ENCODE measurements around the gene NNT. TPM values are rescaled to one million over a fixed set of nuclear protein-coding genes. Genes with fewer than 3 reads are reported as not detected.
"Not testable (repeated sequence)": the region's sequence is repeated elsewhere in the genome, so short reads cannot be mapped to it uniquely, and the experiment has no call there.

Gene NNT
- total and polyA plus RNA-seq, 10 donors: 9.7 to 70.9 (median 52.9) TPM

DNA sequence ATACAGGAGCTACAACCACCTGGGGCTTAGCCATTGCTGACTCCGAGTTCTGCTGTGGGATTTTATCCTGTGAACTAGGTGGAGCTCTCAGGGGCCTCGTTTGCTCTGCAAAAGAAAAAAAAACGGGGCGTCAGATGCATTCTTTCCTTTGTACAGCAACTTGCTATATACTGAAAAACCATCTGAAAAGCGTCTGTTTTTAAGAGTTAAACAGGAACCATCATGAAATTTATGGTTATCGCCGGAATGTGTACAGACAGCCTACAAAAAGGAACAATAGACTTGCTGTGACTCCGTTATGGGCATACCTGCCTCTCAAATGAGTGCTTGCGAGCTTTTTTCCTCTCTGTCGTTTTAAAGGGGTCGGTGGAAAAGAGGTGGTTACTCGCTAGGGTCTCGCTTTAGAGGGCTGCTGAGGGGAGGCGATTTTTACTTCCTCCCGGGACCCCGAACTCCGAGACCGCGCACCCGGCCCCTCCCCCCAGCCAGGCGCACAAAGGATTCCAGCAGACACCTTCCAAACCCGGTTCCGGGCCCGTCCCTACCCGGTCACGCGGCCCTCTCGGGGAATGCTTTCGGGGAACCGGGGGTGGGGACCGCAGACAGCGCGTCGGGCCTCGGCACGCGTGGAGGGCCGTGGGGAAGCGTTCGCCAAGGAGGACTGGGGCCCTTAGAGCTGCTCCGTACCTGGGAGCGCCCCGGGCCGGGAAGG, 46.9 kb upstream of the NNT start:
- no peak for TF ChIP-seq POLR2A (IDR thresholded peaks at IDR 0.05)
- peak in 2 of 3 donors; percentile 30 to 68 for TF ChIP-seq POLR2AphosphoS5 (IDR thresholded peaks at IDR 0.05)
- no peaks in the 10 kb centered on the region for H3K9me3 ChIP-seq
- H3K27ac ChIP-seq: peak overlapping the region; percentile 97 to 99 (median 98)
- peaks cover 36 to 61% (median 55%) of the 10 kb centered on the region in 6 donors for H3K4me1 ChIP-seq
- peak overlapping the region; percentile 62 to 94 (median 74) for H3K4me3 ChIP-seq
- intact Hi-C loops (cut with DNase I; ENCODE audit: low total_unique reads): no loop called here
- peaks cover 0 to 40% (median 7%) of the 10 kb centered on the region in 6 donors for H3K36me3 ChIP-seq
- DNase-seq: peak; percentile 91
- WGBS, 5 donors: 0 to 1% (median 0%) methylated on average over 25 to 44 of the region's 44 CpGs
- H3K27me3 ChIP-seq (replicated peaks in 1 of 7): no peaks in the 10 kb centered on the region

DNA sequence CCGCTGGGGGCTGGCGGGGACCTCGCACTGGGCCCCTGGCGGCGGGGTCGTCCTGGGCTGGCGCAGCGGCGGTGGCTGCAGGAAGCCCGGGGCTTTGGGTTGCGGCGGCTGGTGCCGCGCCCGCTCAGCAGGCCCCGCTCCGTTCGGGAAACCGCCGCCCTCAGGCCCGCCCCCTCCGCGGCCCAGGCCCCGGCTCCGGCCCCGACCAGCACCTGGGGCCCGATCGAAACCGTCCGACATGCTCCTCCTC, 46.4 kb upstream of the NNT start:
- H3K27me3 ChIP-seq (replicated peaks in 1 of 7); H3K9me3 ChIP-seq; DNase-seq; intact Hi-C loops (cut with DNase I; ENCODE audit: low total_unique reads): not testable (repeated sequence)
- H3K4me3 ChIP-seq: peak overlapping the region; percentile 62 to 94 (median 74)
- peak overlapping the region; percentile 97 to 99 (median 98) for H3K27ac ChIP-seq
- WGBS, 5 donors: 0 to 4% (median 1%) methylated on average over 3 to 30 of the region's 30 CpGs; no CpG with 5 or more reads in 1 of the 5 donors
- H3K36me3 ChIP-seq: peaks cover 0 to 36% (median 7%) of the 10 kb centered on the region in 6 donors
- H3K4me1 ChIP-seq: peaks cover 34 to 56% (median 52%) of the 10 kb centered on the region in 6 donors

DNA sequence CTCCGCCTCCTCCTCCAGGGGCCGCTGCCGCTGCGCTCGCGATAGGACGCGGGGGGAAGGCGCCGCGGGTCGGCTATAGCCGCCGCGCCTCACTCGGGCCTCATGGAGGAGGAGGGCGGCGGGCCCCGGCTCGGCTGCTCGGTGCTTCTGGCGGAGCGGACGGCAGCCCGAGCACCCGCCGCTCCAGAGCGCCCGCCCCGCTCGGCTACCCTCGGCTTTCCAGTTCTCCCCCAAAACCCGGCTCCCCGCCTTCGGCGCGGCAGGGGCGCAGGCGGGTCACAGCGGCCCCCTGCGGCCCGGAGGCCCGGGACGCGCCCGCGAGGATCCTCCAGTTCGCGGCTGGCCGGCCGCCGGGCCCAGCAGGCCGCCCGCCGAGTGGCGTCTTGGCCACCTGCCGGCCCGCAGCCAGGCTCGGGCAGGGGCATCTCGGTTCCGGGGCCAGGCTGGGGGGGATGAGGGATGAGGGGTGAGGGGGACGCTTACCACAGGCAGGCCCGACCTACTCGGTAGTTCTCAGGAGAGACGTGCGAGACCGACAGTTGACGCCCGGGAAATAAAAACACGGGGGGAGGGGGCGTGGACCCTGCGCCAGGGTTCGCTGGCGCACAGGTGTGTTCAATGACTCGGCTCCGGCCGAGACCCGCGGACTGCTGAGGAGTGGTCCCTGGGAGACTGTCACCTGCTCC, 46.0 kb upstream of the NNT start, which contains the start of gene PAIP1:
PAIP1 (minus strand) TSS at position 221 of the 686 bp plus-strand sequence. CDS start 231 bp downstream, outside the sequence.
- Histone ChIP-seq H3K9me3 (no peaks in the 10 kb centered on the region), H3K36me3 (peaks cover 0 to 31% (median 6%) of the 10 kb centered on the region in 6 donors), H3K27me3 (replicated peaks in 1 of 7) (no peaks in the 10 kb centered on the region), H3K4me3 (peak within 1 kb of the TSS; percentile 62 to 94 (median 74)), H3K27ac (peak within 1 kb of the TSS; percentile 97 to 99 (median 98)), H3K4me1 (peaks cover 34 to 52% (median 47%) of the 10 kb centered on the region in 6 donors)
- DNase-seq: peak; percentile 97
- intact Hi-C loops (cut with DNase I; ENCODE audit: low total_unique reads): no loop called here
- TF ChIP-seq POLR2AphosphoS5 (IDR thresholded peaks at IDR 0.05) (peak; percentile 63 to 84 (median 82)), POLR2A (IDR thresholded peaks at IDR 0.05) (peak in 1 of 3 donors; percentile 40)
- TF ChIP-seq, protein P1, sequence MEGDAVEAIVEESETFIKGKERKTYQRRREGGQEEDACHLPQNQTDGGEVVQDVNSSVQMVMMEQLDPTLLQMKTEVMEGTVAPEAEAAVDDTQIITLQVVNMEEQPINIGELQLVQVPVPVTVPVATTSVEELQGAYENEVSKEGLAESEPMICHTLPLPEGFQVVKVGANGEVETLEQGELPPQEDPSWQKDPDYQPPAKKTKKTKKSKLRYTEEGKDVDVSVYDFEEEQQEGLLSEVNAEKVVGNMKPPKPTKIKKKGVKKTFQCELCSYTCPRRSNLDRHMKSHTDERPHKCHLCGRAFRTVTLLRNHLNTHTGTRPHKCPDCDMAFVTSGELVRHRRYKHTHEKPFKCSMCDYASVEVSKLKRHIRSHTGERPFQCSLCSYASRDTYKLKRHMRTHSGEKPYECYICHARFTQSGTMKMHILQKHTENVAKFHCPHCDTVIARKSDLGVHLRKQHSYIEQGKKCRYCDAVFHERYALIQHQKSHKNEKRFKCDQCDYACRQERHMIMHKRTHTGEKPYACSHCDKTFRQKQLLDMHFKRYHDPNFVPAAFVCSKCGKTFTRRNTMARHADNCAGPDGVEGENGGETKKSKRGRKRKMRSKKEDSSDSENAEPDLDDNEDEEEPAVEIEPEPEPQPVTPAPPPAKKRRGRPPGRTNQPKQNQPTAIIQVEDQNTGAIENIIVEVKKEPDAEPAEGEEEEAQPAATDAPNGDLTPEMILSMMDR (IDR thresholded peaks at IDR 0.05 in 8 of 11, conservative IDR thresholded peaks at IDR 0.05 in 3 of 11): peak in 9 of 11 experiments; percentile 22 to 91 (median 81)
- WGBS, 5 donors: 0% methylated on average over 42 to 79 of the region's 79 CpGs

DNA sequence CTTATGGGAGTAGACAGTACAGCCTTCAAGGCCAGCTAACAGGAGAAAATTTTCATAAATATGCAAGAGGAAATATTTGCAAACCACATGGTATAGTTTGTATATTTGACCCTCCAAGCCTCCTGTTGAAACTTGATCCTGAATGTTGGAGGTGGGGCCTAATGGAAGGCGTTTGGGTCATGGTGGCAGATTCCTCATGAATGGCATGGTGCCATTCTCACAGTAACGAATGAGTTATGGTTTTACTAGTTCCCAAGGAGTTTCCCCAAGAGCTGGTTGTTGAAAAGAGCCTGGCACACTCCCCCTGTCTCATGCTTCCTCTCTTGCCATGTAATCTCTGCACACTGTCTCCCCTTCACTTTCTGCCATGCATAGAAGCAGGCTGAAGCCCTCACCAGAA, 42.9 kb upstream of the NNT start:
- H3K9me3 ChIP-seq: no peaks in the 10 kb centered on the region
- intact Hi-C loops (cut with DNase I; ENCODE audit: low total_unique reads): no loop called here
- TF ChIP-seq, protein P1 (IDR thresholded peaks at IDR 0.05 in 8 of 11, conservative IDR thresholded peaks at IDR 0.05 in 3 of 11): no peak
- TF ChIP-seq POLR2A (IDR thresholded peaks at IDR 0.05): no peak
- no peak for TF ChIP-seq POLR2AphosphoS5 (IDR thresholded peaks at IDR 0.05)
- no peak overlapping the region for H3K4me3 ChIP-seq
- H3K27me3 ChIP-seq (replicated peaks in 1 of 7): no peaks in the 10 kb centered on the region
- WGBS, 5 donors: 38 to 72% (median 67%) methylated on average over 2 of the region's 2 CpGs
- no peak overlapping the region for H3K27ac ChIP-seq
- peaks cover 0 to under 1% (median 0%) of the 10 kb centered on the region in 6 donors for H3K36me3 ChIP-seq
- peaks cover 8 to 20% (median 17%) of the 10 kb centered on the region in 6 donors for H3K4me1 ChIP-seq
- DNase-seq: no peak

DNA sequence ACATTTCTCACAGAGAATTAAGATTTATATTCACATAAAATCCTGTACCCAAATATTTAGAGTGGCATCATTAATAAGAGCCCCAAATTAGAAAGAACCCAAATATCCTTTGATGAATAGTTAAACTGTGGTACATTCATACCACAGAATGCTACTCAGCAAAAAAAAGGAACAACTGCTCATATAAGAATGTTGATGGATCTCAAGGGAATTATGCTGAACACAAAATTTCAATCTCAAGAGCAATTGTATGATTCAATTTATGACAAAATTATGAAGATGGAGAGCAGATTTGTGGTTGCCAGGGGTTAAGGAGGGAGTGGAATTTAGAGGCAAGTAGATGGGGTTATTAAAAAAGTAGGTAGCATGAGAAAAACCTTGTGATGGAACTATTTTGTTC, 41.6 kb upstream of the NNT start:
- Histone ChIP-seq H3K27me3 (replicated peaks in 1 of 7) (no peaks in the 10 kb centered on the region), H3K9me3 (no peaks in the 10 kb centered on the region), H3K27ac (no peak overlapping the region), H3K4me3 (no peak overlapping the region), H3K36me3 (no peaks in the 10 kb centered on the region), H3K4me1 (peaks cover 0 to 11% (median 7%) of the 10 kb centered on the region in 6 donors)
- DNase-seq: no peak
- TF ChIP-seq POLR2AphosphoS5 (IDR thresholded peaks at IDR 0.05) (no peak), POLR2A (IDR thresholded peaks at IDR 0.05) (no peak)
- TF ChIP-seq, protein P1 (IDR thresholded peaks at IDR 0.05 in 8 of 11, conservative IDR thresholded peaks at IDR 0.05 in 3 of 11): no peak
- intact Hi-C loops (cut with DNase I; ENCODE audit: low total_unique reads): no loop called here

Data from spleen (tissue), 11 donors.